Measurements from ENCODE around the gene TBC1D22B. TPM values are rescaled to one million over a fixed set of nuclear protein-coding genes. Genes with fewer than 3 reads are reported as not detected.

The TBC1D22B gene
- total RNA-seq, 1 experiment from 2014 or later, result 12.9 TPM

DNA sequence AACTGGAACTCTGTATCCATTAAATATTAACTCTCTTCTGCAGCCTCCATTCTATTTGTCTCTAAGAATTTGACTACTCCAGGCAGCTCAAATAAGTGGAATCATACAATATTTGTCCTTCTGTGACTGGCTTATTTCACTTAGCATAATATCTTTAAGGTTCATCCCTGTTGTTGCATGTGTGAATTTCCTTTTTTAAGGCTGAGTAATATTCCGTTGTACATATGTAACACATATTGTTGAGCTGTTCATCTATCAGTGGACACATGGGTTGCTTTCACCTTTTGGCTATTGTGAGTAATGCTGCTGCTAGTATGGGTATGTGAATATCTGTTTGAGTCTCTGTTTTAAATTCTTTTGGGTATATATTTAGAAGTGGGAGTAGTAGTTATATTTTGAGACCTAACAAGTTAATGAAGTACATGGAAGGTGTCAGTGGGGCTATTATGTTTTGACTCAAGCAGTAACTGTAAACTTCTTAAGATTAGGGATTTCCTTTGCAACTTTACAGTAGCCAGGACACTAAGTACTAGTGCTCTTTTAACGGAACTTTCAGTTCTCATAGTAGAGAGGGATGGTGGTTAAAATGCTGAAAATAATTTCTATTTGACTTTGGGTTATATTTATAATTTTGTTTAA, 30.1 kb downstream of the TBC1D22B start:
- H3K79me1 ChIP-seq (ENCODE audit: insufficient read depth, low read depth, low read length, poor library complexity, severe bottlenecking), result no peaks in the 10 kb centered on the region
- no peak overlapping the region for H3K9ac ChIP-seq (ENCODE audit: extremely low read depth, insufficient read length, low read length)
- Mint-ChIP-seq H3K27ac (no peak overlapping the region), H3K36me3 (ENCODE audit: insufficient read depth in 1 of 3, low read depth in 3 of 3) (peaks cover 33 to 65% (median 62%) of the 10 kb centered on the region in 3 experiments; a peak in 6 of 7 replicates), H3K9me3 (no peaks in the 10 kb centered on the region), H3K4me3 (no peak overlapping the region), H3K4me1 (no peaks in the 10 kb centered on the region), H3K27me3 (ENCODE audit: low read depth) (no peaks in the 10 kb centered on the region)
- no peak overlapping the region for H3K4me2 ChIP-seq (ENCODE audit: insufficient read depth, insufficient read length, low read length)
- H4K8ac ChIP-seq (replicated peaks; ENCODE audit: insufficient read length, low read depth, low read length), result no peak overlapping the region
- no peaks in the 10 kb centered on the region for H3K4me1 ChIP-seq (ENCODE audit: insufficient read depth, low read length)
- no peak overlapping the region for H2BK12ac ChIP-seq (ENCODE audit: insufficient read length, low read depth, low read length)
- no peak overlapping the region for H2AK5ac ChIP-seq (ENCODE audit: insufficient read length, low read length)
- no peak overlapping the region for H3K56ac ChIP-seq (ENCODE audit: insufficient read length, low read depth, low read length)
- H3K9me3 ChIP-seq (ENCODE audit: control insufficient read depth, low read depth, low read length), result no peaks in the 10 kb centered on the region
- H2BK5ac ChIP-seq (ENCODE audit: insufficient read length, low read length), result no peak overlapping the region
- H3K14ac ChIP-seq (ENCODE audit: insufficient read depth, low read length), result no peak overlapping the region
- no peak for DNase-seq
- H3K27ac ChIP-seq (ENCODE audit: insufficient read length, low read depth, low read length), result no peak overlapping the region
- H3K23ac ChIP-seq (ENCODE audit: insufficient read length, low read depth, low read length), result no peak overlapping the region
- H3K27me3 ChIP-seq (ENCODE audit: insufficient read depth, low read length), result no peaks in the 10 kb centered on the region
- no peaks in the 10 kb centered on the region for H3K79me2 ChIP-seq (ENCODE audit: insufficient read depth, low read length)
- TF ChIP-seq, protein P1, sequence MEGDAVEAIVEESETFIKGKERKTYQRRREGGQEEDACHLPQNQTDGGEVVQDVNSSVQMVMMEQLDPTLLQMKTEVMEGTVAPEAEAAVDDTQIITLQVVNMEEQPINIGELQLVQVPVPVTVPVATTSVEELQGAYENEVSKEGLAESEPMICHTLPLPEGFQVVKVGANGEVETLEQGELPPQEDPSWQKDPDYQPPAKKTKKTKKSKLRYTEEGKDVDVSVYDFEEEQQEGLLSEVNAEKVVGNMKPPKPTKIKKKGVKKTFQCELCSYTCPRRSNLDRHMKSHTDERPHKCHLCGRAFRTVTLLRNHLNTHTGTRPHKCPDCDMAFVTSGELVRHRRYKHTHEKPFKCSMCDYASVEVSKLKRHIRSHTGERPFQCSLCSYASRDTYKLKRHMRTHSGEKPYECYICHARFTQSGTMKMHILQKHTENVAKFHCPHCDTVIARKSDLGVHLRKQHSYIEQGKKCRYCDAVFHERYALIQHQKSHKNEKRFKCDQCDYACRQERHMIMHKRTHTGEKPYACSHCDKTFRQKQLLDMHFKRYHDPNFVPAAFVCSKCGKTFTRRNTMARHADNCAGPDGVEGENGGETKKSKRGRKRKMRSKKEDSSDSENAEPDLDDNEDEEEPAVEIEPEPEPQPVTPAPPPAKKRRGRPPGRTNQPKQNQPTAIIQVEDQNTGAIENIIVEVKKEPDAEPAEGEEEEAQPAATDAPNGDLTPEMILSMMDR (conservative IDR thresholded peaks at IDR 0.05), result no peak
- WGBS (ENCODE audit: extremely low coverage, insufficient read length, low lambda C conversion rate), result no CpG with 5 or more reads among the region's 2 CpGs
- H4K5ac ChIP-seq (ENCODE audit: insufficient read length, low read depth, low read length), result no peak overlapping the region
- H2BK15ac ChIP-seq (ENCODE audit: low read depth, low read length), result no peak overlapping the region
- H3T11ph ChIP-seq (ENCODE audit: low read length), result no peak overlapping the region
- H2BK120ac ChIP-seq (ENCODE audit: low read depth, low read length, poor library complexity, severe bottlenecking), result no peak overlapping the region
- H4K20me1 ChIP-seq (ENCODE audit: control insufficient read depth, insufficient read depth, insufficient read length), result no peaks in the 10 kb centered on the region
- H2AFZ ChIP-seq (ENCODE audit: low read length), result no peak overlapping the region
- no peak overlapping the region for H4K91ac ChIP-seq (ENCODE audit: insufficient read length, low read depth, low read length)
- H2BK20ac ChIP-seq (ENCODE audit: low read depth, low read length, poor library complexity, severe bottlenecking), result no peak overlapping the region
- no peak overlapping the region for H3K18ac ChIP-seq (ENCODE audit: insufficient read length, low read depth, low read length)
- no peaks in the 10 kb centered on the region for H3K23me2 ChIP-seq (ENCODE audit: insufficient read length, low read depth, low read length, poor library complexity, severe bottlenecking)
- no peak overlapping the region for H3K4ac ChIP-seq (ENCODE audit: low read depth, low read length)
